NCI-H2081 treated with DMSO at 0.1 percent for 48 hours (cell line): ENCODE data around the gene MINDY4.

ENCODE experiments used
- DNase-seq: peaks from one replicate; lab custom pipeline; 2025; lab: John Stamatoyannopoulos, UW

MINDY4 gene

GRCh38 chr7:30879139-30880124 is 108.2 kb downstream of the MINDY4 start:
- DNase-seq: no peak

- no peak for DNase-seq
These were observed 109.0 kb downstream of the MINDY4 start for GRCh38 chr7:30880125-30880720.

DNA sequence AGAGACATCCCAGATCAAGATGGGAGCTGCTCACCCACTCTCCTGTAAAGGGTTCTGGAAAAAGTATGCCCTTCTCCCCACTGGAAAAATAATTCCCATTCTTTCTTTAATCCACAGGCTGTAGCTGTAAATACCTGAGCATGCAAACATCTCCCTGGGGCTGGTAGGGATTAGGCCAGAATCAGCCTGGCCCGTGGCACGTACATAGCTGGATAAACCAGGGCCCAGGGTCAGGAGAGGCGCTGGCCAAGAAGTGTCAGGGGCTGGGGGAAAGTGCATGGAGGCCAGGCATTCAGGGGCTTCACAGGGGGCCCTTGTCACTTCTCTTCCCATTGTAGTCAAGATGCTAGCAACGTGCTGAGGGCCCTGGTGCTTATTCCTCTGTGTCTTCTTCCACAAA is 109.7 kb downstream of the MINDY4 start:
- no peak for DNase-seq

DNA sequence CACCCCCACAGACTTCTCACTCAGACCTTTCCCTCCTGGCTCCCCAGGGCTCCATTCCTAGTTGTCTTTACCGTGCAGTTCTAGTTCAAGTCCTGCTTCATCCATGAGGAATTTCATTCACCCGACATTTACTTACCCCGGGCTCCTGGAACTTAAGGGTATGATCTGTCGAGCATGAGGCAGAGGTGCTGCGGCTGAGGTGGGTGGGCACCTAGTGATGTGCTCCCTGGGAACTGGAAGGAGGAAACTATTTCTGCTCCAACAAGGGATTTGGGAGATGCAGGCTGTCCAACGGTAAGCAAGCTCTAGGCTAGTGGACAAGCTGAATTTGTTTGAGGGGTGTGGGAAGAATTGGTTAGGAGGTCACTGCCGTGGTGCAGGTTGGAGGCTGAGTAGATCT is 110.2 kb downstream of the MINDY4 start:
- DNase-seq: no peak

DNA sequence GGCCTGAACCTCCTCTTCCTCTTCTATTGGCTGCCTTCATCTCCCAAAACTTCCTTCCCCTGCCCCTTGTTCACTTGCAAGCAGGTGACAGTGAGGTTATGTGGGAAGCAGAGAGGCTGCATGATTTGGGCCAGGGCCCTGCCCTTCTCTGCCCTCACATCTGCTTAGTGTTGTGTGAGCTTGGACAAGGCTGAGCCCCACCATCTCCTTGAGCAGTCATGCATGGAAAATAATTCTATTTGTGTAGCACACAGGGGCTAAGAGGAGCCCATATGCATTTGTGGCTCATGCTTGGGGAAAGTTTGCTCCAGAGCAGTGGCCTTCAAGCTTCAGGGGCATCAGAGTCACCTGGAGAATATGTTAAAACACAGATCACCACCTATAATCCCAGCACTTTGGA is 113.7 kb downstream of the MINDY4 start:
- no peak for DNase-seq

GRCh38 chr7:30886608-30887011 is 115.4 kb downstream of the MINDY4 start:
- DNase-seq: no peak

DNA sequence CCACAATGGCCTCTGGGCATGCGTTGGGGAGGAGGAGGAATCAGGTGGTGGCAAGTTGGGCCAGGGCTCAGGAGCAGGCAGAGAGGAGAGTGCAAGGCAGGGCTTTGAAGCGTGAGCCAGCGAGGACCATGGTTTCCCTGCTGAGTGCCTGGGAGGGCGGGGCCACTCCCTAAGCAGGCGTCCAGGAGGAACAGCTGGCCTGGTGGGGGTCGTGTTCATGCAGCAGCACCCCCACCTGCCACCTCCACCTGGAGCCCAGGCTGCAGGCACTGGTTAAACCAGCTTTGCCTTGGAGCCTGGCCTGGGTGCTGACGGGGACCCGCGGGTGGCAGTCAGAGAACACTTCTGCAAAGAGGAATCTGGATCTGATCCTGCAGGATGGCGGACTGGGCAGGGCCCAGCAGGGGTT is 116.3 kb downstream of the MINDY4 start:
- DNase-seq: no peak

GRCh38 chr7:30888747-30889146 is 117.5 kb downstream of the MINDY4 start:
- DNase-seq: no peak

GRCh38 chr7:30890226-30890625 is 119.0 kb downstream of the MINDY4 start:
- DNase-seq: no peak

GRCh38 chr7:30893357-30893756 is 122.1 kb downstream of the MINDY4 start:
- DNase-seq: no peak

GRCh38 chr7:30894009-30894408 is 122.8 kb downstream of the MINDY4 start:
- no peak for DNase-seq

DNA sequence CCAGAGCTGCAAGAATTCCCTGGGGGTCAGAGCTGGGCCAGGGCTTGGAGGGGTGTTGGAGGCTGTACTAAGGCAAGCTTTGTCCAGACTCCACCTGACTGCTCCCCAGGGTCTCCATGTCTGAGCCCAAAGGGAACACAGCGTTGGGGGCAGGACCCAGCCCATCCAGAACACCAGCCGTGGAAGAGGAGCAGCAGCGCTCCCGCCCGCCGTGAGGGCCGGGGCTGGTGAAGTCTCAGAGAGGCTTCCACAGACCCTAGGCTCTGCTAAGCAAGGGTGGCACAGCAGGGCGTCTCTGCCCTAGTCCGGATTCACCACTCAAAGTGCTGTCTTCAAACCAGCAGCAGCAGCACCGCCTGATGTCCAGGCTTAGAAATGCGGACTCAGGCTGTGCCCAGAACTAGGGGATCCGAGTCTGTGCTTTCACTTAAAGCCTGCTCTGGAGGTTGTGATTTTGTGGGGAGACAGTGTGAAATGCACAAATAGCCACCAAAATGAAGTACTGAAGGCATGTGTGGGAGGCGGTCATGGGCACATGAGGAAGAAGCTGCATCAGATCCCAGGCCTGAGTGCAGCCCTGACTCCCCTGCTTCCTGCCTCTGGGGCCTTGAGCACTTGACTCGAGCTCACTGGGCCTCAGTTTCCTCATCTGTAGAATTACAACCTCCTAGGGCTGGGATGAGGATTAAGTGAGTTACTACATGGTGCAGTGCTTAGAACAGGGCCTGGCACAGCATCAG is 123.8 kb downstream of the MINDY4 start:
- DNase-seq: no peak

- no peak for DNase-seq
These were observed 124.8 kb downstream of the MINDY4 start for GRCh38 chr7:30896036-30896435.

DNA sequence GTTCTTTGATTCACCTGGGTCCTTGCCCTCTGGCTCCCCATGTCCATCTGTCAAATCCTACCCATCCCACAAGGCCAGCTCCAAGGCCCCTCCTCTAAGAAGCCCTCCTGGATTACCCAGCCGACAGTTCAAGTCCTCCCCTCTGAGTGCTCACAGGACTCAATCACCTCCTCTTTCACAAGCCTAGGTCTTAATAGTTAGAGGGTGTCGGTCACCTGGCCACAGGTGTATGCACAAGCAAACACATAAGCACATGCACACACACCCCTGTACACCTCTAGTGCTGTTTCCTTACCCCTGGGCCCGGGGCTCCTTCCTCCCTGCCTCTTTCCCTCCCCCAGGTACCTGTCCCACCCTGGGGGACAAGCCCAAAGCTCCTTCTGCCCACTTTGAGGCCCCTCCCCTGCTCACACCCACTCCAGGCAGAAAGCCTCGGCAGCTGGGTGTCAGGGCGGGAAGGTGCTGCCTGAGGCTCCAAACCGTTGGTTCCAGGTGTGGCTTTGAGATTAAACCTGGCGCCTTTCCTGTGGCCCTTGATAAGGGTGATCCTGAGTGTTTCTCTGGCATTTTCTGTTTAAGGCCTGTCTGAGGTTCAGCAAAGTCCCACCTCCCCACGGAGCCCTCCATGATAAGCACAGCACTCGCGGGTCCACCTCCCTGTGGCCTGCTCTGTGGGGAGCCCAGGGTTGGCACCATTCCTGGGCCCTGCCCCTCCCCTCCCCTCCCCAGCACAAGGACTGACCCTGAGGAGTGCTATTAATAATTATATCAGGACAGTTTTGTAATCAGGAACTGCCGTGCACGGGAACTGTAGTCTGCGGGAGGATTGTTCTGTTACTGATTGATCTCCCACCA is 125.8 kb downstream of the MINDY4 start:
- no peak for DNase-seq

- DNase-seq: no peak
These were observed 126.6 kb downstream of the MINDY4 start for GRCh38 chr7:30897770-30898169.

DNA sequence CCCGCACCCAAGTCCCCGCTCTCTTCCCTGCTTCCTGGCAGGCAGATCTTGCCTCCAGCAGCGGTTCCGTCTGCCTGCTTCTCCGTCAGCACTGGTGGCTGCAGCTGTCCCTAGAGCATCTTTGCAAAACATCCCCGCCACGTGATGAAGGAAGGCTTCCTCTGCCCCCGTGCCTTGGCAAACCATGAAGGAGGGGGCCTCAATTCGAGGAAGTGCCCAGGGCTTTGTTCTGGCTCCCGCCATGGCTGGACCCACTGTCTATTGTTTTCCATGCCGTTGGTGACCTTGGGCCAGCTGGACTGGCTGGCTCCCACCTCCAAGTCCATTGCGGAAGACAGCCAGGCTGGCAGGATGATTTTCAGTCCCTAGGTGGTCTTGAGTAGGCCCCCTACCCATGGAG is 127.2 kb downstream of the MINDY4 start:
- no peak for DNase-seq

- DNase-seq: no peak
These were observed 127.8 kb downstream of the MINDY4 start for GRCh38 chr7:30899066-30899465.

DNA sequence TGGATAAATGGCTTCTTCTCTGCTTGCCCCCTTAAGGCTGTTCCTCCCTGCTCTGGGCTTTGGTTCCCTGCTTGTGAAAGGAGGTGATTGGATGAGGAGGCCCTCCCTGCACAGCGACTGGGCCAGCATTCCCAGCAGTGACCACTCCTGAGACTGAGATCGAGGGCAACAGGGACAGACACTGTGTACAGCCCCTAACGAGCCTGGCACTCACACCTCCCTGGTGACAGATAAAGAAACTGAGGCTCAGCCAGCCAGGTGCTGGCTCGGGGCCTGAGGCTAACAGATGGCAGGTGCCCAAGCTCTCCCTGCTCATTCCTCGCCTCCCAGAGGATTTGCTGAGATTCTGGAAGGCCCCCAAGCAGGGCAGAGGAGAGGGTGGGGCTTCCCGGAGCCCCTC is 128.4 kb downstream of the MINDY4 start:
- DNase-seq: no peak

GRCh38 chr7:30900053-30900452 is 128.8 kb downstream of the MINDY4 start:
- DNase-seq: no peak

DNA sequence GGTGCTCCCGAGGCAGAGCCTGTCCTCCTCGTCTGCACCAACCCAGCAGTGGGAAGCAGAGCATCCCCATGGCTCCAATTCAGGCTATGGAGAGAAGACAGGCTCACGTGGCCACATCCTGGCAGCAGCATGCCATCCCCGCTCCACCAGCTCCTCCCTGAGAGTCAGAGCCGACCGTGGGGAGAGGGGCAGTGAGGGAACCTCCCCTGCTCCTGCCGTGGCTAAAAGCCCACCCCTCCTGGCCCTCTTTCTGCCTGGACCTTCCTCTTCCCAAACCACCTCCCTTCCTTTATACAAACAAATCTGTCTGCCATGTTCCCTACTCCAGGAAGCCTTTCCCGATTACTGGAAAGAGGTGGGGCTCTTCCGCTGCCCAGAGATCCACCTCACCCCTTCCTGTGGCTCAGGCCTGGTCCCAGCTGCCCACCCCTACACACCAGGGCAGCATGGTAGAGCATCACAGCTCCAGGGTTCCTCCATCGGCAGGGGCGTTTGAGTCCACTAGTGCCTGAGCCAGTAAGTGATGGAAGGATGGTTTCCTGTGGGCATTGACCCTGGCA is 129.7 kb downstream of the MINDY4 start:
- no peak for DNase-seq

DNA sequence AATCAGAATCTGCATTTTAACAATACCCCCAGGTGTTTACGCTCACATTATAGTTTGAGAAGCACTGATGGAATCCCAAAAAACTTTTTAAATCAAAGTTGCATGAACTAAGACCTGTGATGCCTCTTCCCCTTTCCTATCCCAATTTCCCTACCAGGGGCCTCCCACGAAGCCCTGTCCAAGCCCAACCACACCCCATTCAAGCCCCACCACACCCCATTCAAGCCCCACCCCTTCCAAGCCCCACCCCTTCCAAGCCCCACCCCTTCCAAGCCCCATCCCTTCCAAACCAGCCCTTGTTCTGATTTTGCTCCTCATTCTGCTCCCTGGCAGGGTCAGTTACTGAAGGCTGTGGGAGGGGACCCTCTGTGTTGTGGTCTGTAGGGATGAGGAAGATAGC is 130.6 kb downstream of the MINDY4 start:
- no peak for DNase-seq
